ENCODE measurements around the gene EXOSC10. TPM values are rescaled to one million over a fixed set of nuclear protein-coding genes. Genes with fewer than 3 reads are reported as not detected.
"Not testable (repeated sequence)": the region's sequence is repeated elsewhere in the genome, so short reads cannot be mapped to it uniquely, and the experiment has no call there.

EXOSC10 gene
- polyA plus RNA-seq, 1 experiment: 65.9 TPM

- DNase-seq (ENCODE audit: low read depth, low spot score): no peak
- Histone ChIP-seq H3K27ac (ENCODE audit: low read depth, low read length) (no peak overlapping the region), H3K9me3 (ENCODE audit: control insufficient read depth, insufficient read depth, low read length) (no peaks in the 10 kb centered on the region; the same call in 1 of the 2 replicates), H3K27me3 (ENCODE audit: control insufficient read depth, insufficient read depth, low read length) (peaks cover 8% of the 10 kb centered on the region), H3K4me3 (ENCODE audit: low read depth, low read length) (no peak overlapping the region)
- POLR2A ChIA-PET: no interaction called here
- TF ChIP-seq, protein P1, sequence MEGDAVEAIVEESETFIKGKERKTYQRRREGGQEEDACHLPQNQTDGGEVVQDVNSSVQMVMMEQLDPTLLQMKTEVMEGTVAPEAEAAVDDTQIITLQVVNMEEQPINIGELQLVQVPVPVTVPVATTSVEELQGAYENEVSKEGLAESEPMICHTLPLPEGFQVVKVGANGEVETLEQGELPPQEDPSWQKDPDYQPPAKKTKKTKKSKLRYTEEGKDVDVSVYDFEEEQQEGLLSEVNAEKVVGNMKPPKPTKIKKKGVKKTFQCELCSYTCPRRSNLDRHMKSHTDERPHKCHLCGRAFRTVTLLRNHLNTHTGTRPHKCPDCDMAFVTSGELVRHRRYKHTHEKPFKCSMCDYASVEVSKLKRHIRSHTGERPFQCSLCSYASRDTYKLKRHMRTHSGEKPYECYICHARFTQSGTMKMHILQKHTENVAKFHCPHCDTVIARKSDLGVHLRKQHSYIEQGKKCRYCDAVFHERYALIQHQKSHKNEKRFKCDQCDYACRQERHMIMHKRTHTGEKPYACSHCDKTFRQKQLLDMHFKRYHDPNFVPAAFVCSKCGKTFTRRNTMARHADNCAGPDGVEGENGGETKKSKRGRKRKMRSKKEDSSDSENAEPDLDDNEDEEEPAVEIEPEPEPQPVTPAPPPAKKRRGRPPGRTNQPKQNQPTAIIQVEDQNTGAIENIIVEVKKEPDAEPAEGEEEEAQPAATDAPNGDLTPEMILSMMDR (IDR thresholded peaks at IDR 0.05; ENCODE audit: low read depth, low read length): no peak
- CTCF ChIA-PET: no interaction called here
Observed at GRCh38 chr1:11041048-11041447, 58.6 kb downstream of the EXOSC10 start.

DNA sequence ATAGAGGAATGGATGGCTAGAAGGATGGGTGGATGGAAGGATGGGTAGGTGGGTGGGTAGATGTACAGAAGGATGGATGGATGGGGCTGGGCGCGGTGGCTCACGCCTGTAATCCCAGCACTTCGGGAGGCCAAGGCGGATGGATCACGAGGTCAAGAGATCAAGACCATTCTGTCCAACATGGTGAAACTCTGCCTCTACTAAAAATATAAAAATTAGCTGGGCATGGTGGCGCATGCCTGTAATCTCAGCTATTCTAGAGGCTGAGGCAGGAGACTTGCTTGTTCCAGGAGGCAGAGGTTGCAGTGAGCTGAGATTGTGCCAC is 59.6 kb downstream of the EXOSC10 start:
- H3K27me3 ChIP-seq (ENCODE audit: control insufficient read depth, insufficient read depth, low read length); H3K4me3 ChIP-seq (ENCODE audit: low read depth, low read length); H3K9me3 ChIP-seq (ENCODE audit: control insufficient read depth, insufficient read depth, low read length); DNase-seq (ENCODE audit: low read depth, low spot score); H3K27ac ChIP-seq (ENCODE audit: low read depth, low read length); POLR2A ChIA-PET: not testable (repeated sequence)
- CTCF ChIA-PET: interaction anchor here (0.9 kb wide), 1 partner anchor 603 kb away, joined by 3 read pairs; no protein-coding TSS in a partner anchor

GRCh38 chr1:11039351-11040104 is 60.1 kb downstream of the EXOSC10 start:
- ChIA-PET POLR2A (no interaction called here), CTCF (interaction anchor here (0.9 kb wide), 1 partner anchor 604 kb away, joined by 3 read pairs; no protein-coding TSS in a partner anchor)
- no peak for DNase-seq (ENCODE audit: low read depth, low spot score)
- H3K27ac ChIP-seq (ENCODE audit: low read depth, low read length): no peak overlapping the region
- no peaks in the 10 kb centered on the region; the same call in 1 of the 2 replicates for H3K9me3 ChIP-seq (ENCODE audit: control insufficient read depth, insufficient read depth, low read length)
- peaks cover 8% of the 10 kb centered on the region for H3K27me3 ChIP-seq (ENCODE audit: control insufficient read depth, insufficient read depth, low read length)
- TF ChIP-seq, protein P1 (IDR thresholded peaks at IDR 0.05; ENCODE audit: low read depth, low read length): no peak
- no peak overlapping the region for H3K4me3 ChIP-seq (ENCODE audit: low read depth, low read length)

DNA sequence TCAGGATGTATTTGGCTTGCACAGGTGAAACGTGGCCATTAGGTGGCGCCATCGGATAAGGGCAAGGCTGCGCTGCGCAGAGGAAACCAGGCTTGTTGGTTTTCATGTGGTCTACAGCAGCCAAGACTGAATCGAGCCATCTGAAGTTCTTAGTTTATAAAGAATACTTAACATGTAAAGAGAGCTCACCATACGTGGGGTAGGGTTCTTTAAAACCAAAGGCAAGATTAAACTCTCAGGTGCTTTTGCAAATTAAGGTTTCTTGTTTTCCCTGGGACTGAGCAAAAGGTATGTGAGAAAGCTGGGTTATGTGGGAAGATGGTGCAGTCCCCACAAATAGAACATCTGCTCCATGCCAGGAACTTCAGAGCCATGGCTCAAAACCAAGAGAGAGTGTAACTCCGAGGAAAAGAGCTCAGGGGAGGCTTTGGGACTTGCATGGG is 61.9 kb downstream of the EXOSC10 start:
- Histone ChIP-seq H3K27me3 (ENCODE audit: control insufficient read depth, insufficient read depth, low read length) (peaks cover 5% of the 10 kb centered on the region), H3K4me3 (ENCODE audit: low read depth, low read length) (no peak overlapping the region), H3K9me3 (ENCODE audit: control insufficient read depth, insufficient read depth, low read length) (no peaks in the 10 kb centered on the region), H3K27ac (ENCODE audit: low read depth, low read length) (no peak overlapping the region)
- TF ChIP-seq, protein P1 (IDR thresholded peaks at IDR 0.05; ENCODE audit: low read depth, low read length): peak; percentile 100
- ChIA-PET POLR2A (interaction anchor here (0.6 to 1.6 kb wide), 3 partner anchors 22 to 872 kb away, joined by 6 to 9 read pairs (median 6); partner anchors contain the start of genes SRM and TARDBP), CTCF (interaction anchor here (0.6 to 3.0 kb wide), 88 partner anchors 9 to 1241 kb away, joined by 3 to 84 read pairs (median 6); partner anchors contain the start of genes ANGPTL7, CLCN6, EXOSC10 and FBXO2)
- peak; percentile 77 for DNase-seq (ENCODE audit: low read depth, low spot score)

DNA sequence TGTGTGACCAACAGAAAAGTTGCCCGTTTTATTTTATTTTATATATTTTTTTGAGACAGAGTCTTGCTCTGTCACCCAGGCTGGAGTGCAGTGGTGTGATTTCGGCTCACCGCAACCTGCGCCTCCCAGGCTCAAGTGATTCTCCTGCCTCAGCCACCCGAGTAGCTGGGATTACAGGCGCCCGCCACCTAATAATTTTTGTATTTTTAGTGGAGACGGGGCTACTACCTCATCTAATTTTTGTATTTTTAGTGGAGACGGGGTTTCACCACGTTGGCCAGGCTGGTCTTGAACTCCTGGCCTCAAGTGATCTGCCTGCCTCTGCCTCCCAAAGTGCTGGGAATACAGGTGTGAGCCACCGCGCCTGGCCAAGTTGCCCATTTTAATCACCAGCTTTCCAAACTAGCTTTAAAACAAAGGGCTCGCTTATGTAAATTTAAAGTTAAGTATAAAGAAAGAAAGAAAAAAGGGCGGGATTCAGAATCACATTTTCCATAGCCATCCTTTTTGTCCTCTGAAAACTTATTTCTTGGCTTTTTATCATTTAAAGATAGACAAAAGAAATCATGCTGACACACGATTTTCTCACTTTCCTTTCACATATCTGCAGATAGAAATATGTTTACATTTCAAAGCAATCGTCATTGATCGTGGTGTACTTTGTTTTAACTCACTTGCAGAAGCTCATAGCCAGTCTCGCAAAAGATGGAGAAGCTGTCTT is 62.5 kb downstream of the EXOSC10 start:
- not testable (repeated sequence) for H3K4me3 ChIP-seq (ENCODE audit: low read depth, low read length); H3K9me3 ChIP-seq (ENCODE audit: control insufficient read depth, insufficient read depth, low read length); H3K27me3 ChIP-seq (ENCODE audit: control insufficient read depth, insufficient read depth, low read length); DNase-seq (ENCODE audit: low read depth, low spot score); H3K27ac ChIP-seq (ENCODE audit: low read depth, low read length)
- POLR2A ChIA-PET: interaction anchor here (1.6 kb wide), 2 partner anchors 23 to 25 kb away, joined by 6 read pairs; partner anchors contain the start of genes SRM and TARDBP
- CTCF ChIA-PET: interaction anchor here (0.6 to 3.0 kb wide), 76 partner anchors 7 to 1242 kb away, joined by 3 to 84 read pairs (median 7); partner anchors contain the start of genes ANGPTL7, CLCN6, EXOSC10 and FBXO6
